DOHH2 (cell line): ENCODE results near the gene SPOCK3.
"Not testable (repeated sequence)": the region's sequence is repeated elsewhere in the genome, so short reads cannot be mapped to it uniquely, and the experiment has no call there.

ENCODE experiments used
- CTCF ChIP-seq: fragments of 200-600 bp; sonication (generic); IDR thresholded peaks from one replicate; pipeline ENCODE4 v1.5.1; 2014; ENCODE audit warnings: antibody characterized with exemption, mild to moderate bottlenecking, low read depth, low read length; ENCODE audit not compliant: poor library complexity, severe bottlenecking
- EZH2phosphoT487 ChIP-seq: fragments of 200-600 bp; sonication (generic); IDR thresholded peaks from 2 replicates; pipeline ENCODE4 v1.6.1; 2017; ENCODE audit warnings: borderline replicate concordance, mild to moderate bottlenecking, antibody characterized with exemption, low read length, moderate library complexity, mixed read lengths

GRCh38 chr4:166850398-166850797 lies 383.9 kb downstream of the SPOCK3 start:
- TF ChIP-seq CTCF, EZH2phosphoT487: not testable (repeated sequence)
